Muscle of leg (tissue), 11 donors: ENCODE data around the gene CYSLTR2. TPM values are rescaled to one million over a fixed set of nuclear protein-coding genes. Genes with fewer than 3 reads are reported as not detected.

ENCODE experiments used
- DNase-seq: peaks from one replicate; pipeline ENCODE4 v3.0.0; 2013
- H3K27ac ChIP-seq: one replicate; pipeline ENCODE4 v1.5.1; 2013; ENCODE audit warnings: mild to moderate bottlenecking, low read length, control low read depth
- H3K27me3 ChIP-seq: one replicate; pipeline ENCODE4 v1.6.1; 2013; ENCODE audit warnings: low read length; ENCODE audit not compliant: control insufficient read depth, insufficient read depth
- H3K36me3 ChIP-seq: one replicate; pipeline ENCODE4 v1.6.1; 2013; ENCODE audit warnings: low read length; ENCODE audit not compliant: control insufficient read depth, insufficient read depth
- H3K4me1 ChIP-seq: one replicate; pipeline ENCODE4 v1.6.1; 2013; ENCODE audit warnings: low read length; ENCODE audit not compliant: control insufficient read depth, insufficient read depth
- H3K4me3 ChIP-seq: one replicate; pipeline ENCODE4 v1.5.1; 2013; ENCODE audit warnings: low read length, control low read depth
- H3K9me3 ChIP-seq: replicated peaks from 2 replicates; pipeline ENCODE4 v1.6.1; 2013; ENCODE audit warnings: low read depth, low read length; ENCODE audit not compliant: control insufficient read depth
- WGBS: methylation state at CpG from one replicate; pipeline ENCODE4 v1.1.5; 2013; ENCODE audit warnings: missing lambda C conversion rate; ENCODE audit not compliant: insufficient coverage; 5-methylcytosine and 5-hydroxymethylcytosine counted together
- polyA plus RNA-seq, 8 donors: library from polyadenylated mRNA; unstranded; fragments of 120-200 nt; gene quantifications; one replicate each; pipeline versions ENCODE4 v1.2.1 to v1.2.3, GENCODE V29; 2013; ENCODE audit warnings: inconsistent platforms in 1 of 8, low replicate concordance in 1 of 8; ENCODE audit not compliant: insufficient read length in 8 of 8, insufficient read depth in 1 of 8
- total RNA-seq: library from RNA; stranded (reverse); fragments of 120-200 nt; gene quantifications from one replicate; pipeline ENCODE4 v1.2.4, GENCODE V29; 2013

The CYSLTR2 gene
- total and polyA plus RNA-seq, 9 donors = 0.09 to 0.74 (median 0.18) TPM

- peaks cover 12% of the 10 kb centered on the region for H3K9me3 ChIP-seq
- WGBS = no CpG with 5 or more reads among the region's 1 CpG
- no peaks in the 10 kb centered on the region for H3K36me3 ChIP-seq
- no peak overlapping the region for H3K27ac ChIP-seq
- no peaks in the 10 kb centered on the region for H3K27me3 ChIP-seq
- no peak for DNase-seq
- H3K4me3 ChIP-seq = no peak overlapping the region
- H3K4me1 ChIP-seq = no peaks in the 10 kb centered on the region
These were observed 62.2 kb downstream of the CYSLTR2 start for GRCh38 chr13:48715977-48716376.

GRCh38 chr13:48720621-48721020, 66.9 kb downstream of the CYSLTR2 start:
- Histone ChIP-seq H3K4me1 (no peaks in the 10 kb centered on the region), H3K4me3 (no peak overlapping the region), H3K27me3 (no peaks in the 10 kb centered on the region), H3K36me3 (no peaks in the 10 kb centered on the region), H3K27ac (no peak overlapping the region), H3K9me3 (peaks cover 8% of the 10 kb centered on the region)
- 77% methylated on average over 2 of the region's 4 CpGs for WGBS
- DNase-seq = peak; percentile 27

- Histone ChIP-seq H3K36me3 (no peaks in the 10 kb centered on the region), H3K27me3 (no peaks in the 10 kb centered on the region), H3K27ac (no peak overlapping the region), H3K9me3 (peaks cover 4% of the 10 kb centered on the region), H3K4me1 (peaks cover 2% of the 10 kb centered on the region), H3K4me3 (no peak overlapping the region)
- no peak for DNase-seq
- no CpG with 5 or more reads among the region's 1 CpG for WGBS
These were observed 69.4 kb downstream of the CYSLTR2 start for GRCh38 chr13:48723168-48723567.

- Histone ChIP-seq H3K4me1 (peaks cover 2% of the 10 kb centered on the region), H3K4me3 (no peak overlapping the region), H3K36me3 (no peaks in the 10 kb centered on the region), H3K27ac (no peak overlapping the region), H3K9me3 (no peaks in the 10 kb centered on the region), H3K27me3 (no peaks in the 10 kb centered on the region)
- DNase-seq = no peak
These were observed 71.5 kb downstream of the CYSLTR2 start for GRCh38 chr13:48725271-48725670.

GRCh38 chr13:48726711-48727110, 73.0 kb downstream of the CYSLTR2 start:
- peak; percentile 68 for DNase-seq
- Histone ChIP-seq H3K36me3 (no peaks in the 10 kb centered on the region), H3K4me1 (peaks cover 2% of the 10 kb centered on the region), H3K9me3 (no peaks in the 10 kb centered on the region), H3K4me3 (no peak overlapping the region), H3K27me3 (no peaks in the 10 kb centered on the region), H3K27ac (no peak overlapping the region)
- no CpG with 5 or more reads among the region's 2 CpGs for WGBS

- Histone ChIP-seq H3K4me1 (peaks cover 2% of the 10 kb centered on the region), H3K27me3 (no peaks in the 10 kb centered on the region), H3K27ac (no peak overlapping the region), H3K4me3 (no peak overlapping the region), H3K36me3 (no peaks in the 10 kb centered on the region), H3K9me3 (no peaks in the 10 kb centered on the region)
- DNase-seq = peak; percentile 77
- WGBS = 33% methylated on average over 1 of the region's 4 CpGs
These were observed 73.7 kb downstream of the CYSLTR2 start for GRCh38 chr13:48727241-48728011.

- H3K27me3 ChIP-seq = no peaks in the 10 kb centered on the region
- no peak for DNase-seq
- no peaks in the 10 kb centered on the region for H3K36me3 ChIP-seq
- no peak overlapping the region for H3K4me3 ChIP-seq
- H3K4me1 ChIP-seq = peaks cover 2% of the 10 kb centered on the region
- no peak overlapping the region for H3K27ac ChIP-seq
- WGBS = 80% methylated on average over 1 of the region's 2 CpGs
- no peaks in the 10 kb centered on the region for H3K9me3 ChIP-seq
These were observed 74.5 kb downstream of the CYSLTR2 start for GRCh38 chr13:48728226-48728625.

- Histone ChIP-seq H3K4me1 (peaks cover 2% of the 10 kb centered on the region), H3K27ac (no peak overlapping the region), H3K4me3 (no peak overlapping the region), H3K9me3 (no peaks in the 10 kb centered on the region), H3K36me3 (no peaks in the 10 kb centered on the region), H3K27me3 (no peaks in the 10 kb centered on the region)
- no peak for DNase-seq
- 90% methylated on average over 4 of the region's 4 CpGs for WGBS
These were observed 75.1 kb downstream of the CYSLTR2 start for GRCh38 chr13:48728876-48729275.

GRCh38 chr13:48729856-48730255, 76.1 kb downstream of the CYSLTR2 start:
- no peaks in the 10 kb centered on the region for H3K36me3 ChIP-seq
- 89% methylated on average over 3 of the region's 4 CpGs for WGBS
- no peak for DNase-seq
- H3K4me3 ChIP-seq = no peak overlapping the region
- H3K9me3 ChIP-seq = no peaks in the 10 kb centered on the region
- H3K4me1 ChIP-seq = peaks cover 2% of the 10 kb centered on the region
- no peaks in the 10 kb centered on the region for H3K27me3 ChIP-seq
- H3K27ac ChIP-seq = no peak overlapping the region

GRCh38 chr13:48731001-48731658, 77.4 kb downstream of the CYSLTR2 start:
- Histone ChIP-seq H3K27ac (no peak overlapping the region), H3K27me3 (no peaks in the 10 kb centered on the region), H3K4me3 (no peak overlapping the region), H3K9me3 (no peaks in the 10 kb centered on the region), H3K4me1 (peaks cover 2% of the 10 kb centered on the region), H3K36me3 (no peaks in the 10 kb centered on the region)
- WGBS = no CpG with 5 or more reads among the region's 6 CpGs
- no peak for DNase-seq
